ENCODE results near the gene MPP2. TPM values are rescaled to one million over a fixed set of nuclear protein-coding genes. Genes with fewer than 3 reads are reported as not detected.
A peak's percentile ranks its signal among the peaks of the same experiment; 100 is the strongest.

Gene MPP2
- polyA plus RNA-seq, 1 of the 3 experiments (the other 2 are of a cell fraction): 8.3 TPM

DNA sequence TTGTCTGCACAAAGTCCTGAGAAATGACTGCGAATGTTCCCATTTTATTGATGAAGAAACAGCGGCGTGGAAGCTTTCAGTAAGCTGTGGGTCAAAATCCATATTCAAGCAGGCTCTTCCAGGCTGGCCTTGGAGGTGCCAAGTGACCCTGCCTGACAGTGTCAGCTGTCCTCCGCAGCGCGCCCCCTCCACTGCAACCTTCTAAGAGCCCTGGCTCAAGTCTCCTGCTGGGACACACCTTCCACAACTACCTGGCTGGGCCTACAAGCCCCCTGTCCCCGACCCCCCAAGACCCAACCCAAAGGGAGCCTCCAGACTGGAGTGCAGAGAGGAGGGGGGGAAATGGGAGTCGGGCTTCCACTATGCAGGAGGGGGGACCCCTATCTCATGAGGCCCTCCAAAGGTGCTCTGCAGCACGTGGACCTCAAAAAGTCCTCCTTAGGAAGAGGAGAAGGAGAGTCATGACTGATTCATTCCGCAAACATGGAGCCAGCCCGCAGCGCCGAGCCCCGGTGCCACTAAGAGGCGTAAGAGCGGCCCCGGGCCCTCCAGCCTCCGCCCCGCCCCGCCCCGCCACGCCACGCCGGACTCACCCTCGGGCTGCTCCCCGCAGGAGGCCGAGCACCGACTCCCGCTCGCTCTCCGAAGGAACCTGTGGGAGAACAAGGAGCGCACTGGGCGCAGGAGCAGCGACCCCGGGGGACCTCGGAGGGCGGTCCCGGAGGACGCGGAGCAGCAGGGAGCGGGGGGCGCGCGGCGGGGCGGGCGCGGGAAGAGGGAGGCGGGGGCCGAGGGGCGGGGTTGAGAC is 75.0 kb downstream of the MPP2 start:
- Histone ChIP-seq H2AFZ (ENCODE audit: low read depth) (0 out of 2 replicates have a peak overlapping the region, but pooled peaks have one; percentile 59), H3K9ac (peak overlapping the region; percentile 85), H3K9me2 (no peaks in the 10 kb centered on the region), H3K79me2 (ENCODE audit: insufficient read depth) (peaks cover 10% of the 10 kb centered on the region; the same call in 1 of the 2 replicates), H3K36me3 (replicated peaks in 1 of 2; ENCODE audit: control insufficient read depth in 1 of 2, insufficient read depth in 2 of 2, low read length in 1 of 2) (peaks cover 9 to 30% of the 10 kb centered on the region in 2 experiments), H3K9me3 (no peaks in the 10 kb centered on the region), H3K27me3 (ENCODE audit: insufficient read depth) (no peaks in the 10 kb centered on the region), H3K4me3 (ENCODE audit: low read depth in 2 of 2, low read length in 1 of 2) (peak overlapping the region; percentile 59 to 83), H3K27ac (ENCODE audit: low read depth in 2 of 2, low read length in 1 of 2) (peak overlapping the region; percentile 38 to 62; a peak in 2 of 4 replicates), H3K4me2 (peak overlapping the region; percentile 93), H3K4me1 (ENCODE audit: control insufficient read depth in 1 of 2, insufficient read depth in 2 of 2, low read depth in 1 of 2, low read length in 1 of 2) (peaks cover 0 to 9% of the 10 kb centered on the region in 2 experiments; a peak in 1 of 4 replicates), H3F3A (replicated peaks; ENCODE audit: insufficient read depth) (no peaks in the 10 kb centered on the region), H4K20me1 (ENCODE audit: insufficient read depth) (no peaks in the 10 kb centered on the region)
- peak; percentile 91 for TF ChIP-seq MAX (IDR thresholded peaks at IDR 0.05; ENCODE audit: low read depth)
- no peak for TF ChIP-seq TCF12 (IDR thresholded peaks at IDR 0.05)
- TF ChIP-seq, protein P1, sequence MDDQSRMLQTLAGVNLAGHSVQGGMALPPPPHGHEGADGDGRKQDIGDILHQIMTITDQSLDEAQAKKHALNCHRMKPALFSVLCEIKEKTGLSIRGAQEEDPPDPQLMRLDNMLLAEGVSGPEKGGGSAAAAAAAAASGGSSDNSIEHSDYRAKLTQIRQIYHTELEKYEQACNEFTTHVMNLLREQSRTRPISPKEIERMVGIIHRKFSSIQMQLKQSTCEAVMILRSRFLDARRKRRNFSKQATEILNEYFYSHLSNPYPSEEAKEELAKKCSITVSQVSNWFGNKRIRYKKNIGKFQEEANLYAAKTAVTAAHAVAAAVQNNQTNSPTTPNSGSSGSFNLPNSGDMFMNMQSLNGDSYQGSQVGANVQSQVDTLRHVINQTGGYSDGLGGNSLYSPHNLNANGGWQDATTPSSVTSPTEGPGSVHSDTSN (IDR thresholded peaks at IDR 0.05): no peak
- TF ChIP-seq JUND (IDR thresholded peaks at IDR 0.05): no peak
- TF ChIP-seq RFX5 (IDR thresholded peaks at IDR 0.05; ENCODE audit: low read length): no peak
- no peak for TF ChIP-seq YY1 (IDR thresholded peaks at IDR 0.05; ENCODE audit: low read depth)
- peak; percentile 59; the same call in 1 of the 2 replicates for TF ChIP-seq FOSL2 (IDR thresholded peaks at IDR 0.05; ENCODE audit: borderline replicate concordance, low read depth)
- TF ChIP-seq NRF1 (IDR thresholded peaks at IDR 0.05; ENCODE audit: low read depth, low read length): no peak
- no peak for TF ChIP-seq TEAD4 (IDR thresholded peaks at IDR 0.05; ENCODE audit: borderline replicate concordance, insufficient read depth)
- TF ChIP-seq CTCF (IDR thresholded peaks at IDR 0.05): peak; percentile 15
- ChIA-PET CTCF (interaction anchor here (1.0 to 3.7 kb wide), 4 partner anchors 7 to 46 kb away, joined by 3 to 33 read pairs (median 4); partner anchors contain the start of gene CD300LG), POLR2A (interaction anchor here (1.7 kb wide), 1 partner anchor 13 kb away, joined by 4 read pairs; no protein-coding TSS in a partner anchor)
- DNase-seq: peak; percentile 90
- 52% methylated on average over 10 of the region's 51 CpGs for WGBS (ENCODE audit: low lambda C conversion rate)

GRCh38 chr17:43831633-43832032 is 75.7 kb downstream of the MPP2 start:
- H3F3A ChIP-seq (replicated peaks; ENCODE audit: insufficient read depth): no peaks in the 10 kb centered on the region
- H3K27ac ChIP-seq (ENCODE audit: low read depth in 2 of 2, low read length in 1 of 2): no peak overlapping the region
- POLR2A ChIA-PET: no interaction called here
- no peaks in the 10 kb centered on the region for H3K9me3 ChIP-seq
- H2AFZ ChIP-seq (ENCODE audit: low read depth): no peak overlapping the region
- no peak overlapping the region for H3K4me3 ChIP-seq (ENCODE audit: low read depth in 2 of 2, low read length in 1 of 2)
- peaks cover 0 to 9% of the 10 kb centered on the region in 2 experiments; a peak in 1 of 4 replicates for H3K4me1 ChIP-seq (ENCODE audit: control insufficient read depth in 1 of 2, insufficient read depth in 2 of 2, low read depth in 1 of 2, low read length in 1 of 2)
- H3K27me3 ChIP-seq (ENCODE audit: insufficient read depth): no peaks in the 10 kb centered on the region
- peaks cover 10% of the 10 kb centered on the region; the same call in 1 of the 2 replicates for H3K79me2 ChIP-seq (ENCODE audit: insufficient read depth)
- H3K9me2 ChIP-seq: no peaks in the 10 kb centered on the region
- DNase-seq: no peak
- H4K20me1 ChIP-seq (ENCODE audit: insufficient read depth): no peaks in the 10 kb centered on the region
- WGBS (ENCODE audit: low lambda C conversion rate): 100% methylated on average over 3 of the region's 8 CpGs
- no peak overlapping the region for H3K9ac ChIP-seq
- peak overlapping the region; percentile 93; the same call in 1 of the 2 replicates for H3K4me2 ChIP-seq
- CTCF ChIA-PET: interaction anchor here (1.0 to 3.7 kb wide), 4 partner anchors 8 to 47 kb away, joined by 3 to 33 read pairs (median 4); partner anchors contain the start of gene CD300LG
- peaks cover 9 to 30% of the 10 kb centered on the region in 2 experiments for H3K36me3 ChIP-seq (replicated peaks in 1 of 2; ENCODE audit: control insufficient read depth in 1 of 2, insufficient read depth in 2 of 2, low read length in 1 of 2)
- no peak for TF ChIP-seq JUND (IDR thresholded peaks at IDR 0.05)
- no peak for TF ChIP-seq RFX5 (IDR thresholded peaks at IDR 0.05; ENCODE audit: low read length)
- no peak for TF ChIP-seq EZH2phosphoT487 (IDR thresholded peaks at IDR 0.05; ENCODE audit: borderline replicate concordance, low read depth)

Data from SK-N-SH (cell line).